Esophagus squamous epithelium (tissue), 5 donors: Measurements from ENCODE around the gene MEIS2. TPM values are rescaled to one million over a fixed set of nuclear protein-coding genes. Genes with fewer than 3 reads are reported as not detected.

Experiments
- DNase-seq: peaks from one replicate; lab custom pipeline; 2025; lab: John Stamatoyannopoulos, UW
- H3K27ac ChIP-seq, 4 donors: fragments of 200-600 bp; sonication (generic); one replicate each; pipeline ENCODE4 v1.5.1; 2016 to 2019; ENCODE audit warnings: mild to moderate bottlenecking in 1 of 4
- H3K27me3 ChIP-seq, 4 donors: fragments of 200-600 bp; sonication (generic); 1 replicate in 3 of 4; 2 replicates in 1 of 4; pipeline versions ENCODE4 v1.5.1 to v1.6.0; 2017 to 2021; ENCODE audit warnings: antibody characterized with exemption in 1 of 4
- H3K36me3 ChIP-seq, 3 donors: fragments of 200-600 bp; sonication (generic); one replicate each; pipeline ENCODE4 v1.5.1; 2016 to 2019
- H3K4me1 ChIP-seq, 3 donors: fragments of 200-600 bp; sonication (generic); one replicate each; pipeline ENCODE4 v1.5.1; 2017 to 2019
- H3K4me3 ChIP-seq, 4 donors: fragments of 200-600 bp; sonication (generic); 1 replicate in 3 of 4; 2 replicates in 1 of 4; pipeline ENCODE4 v1.5.1; 2016 to 2019; ENCODE audit warnings: mild to moderate bottlenecking in 2 of 4, moderate library complexity in 1 of 4
- H3K9me3 ChIP-seq, 3 donors: fragments of 200-600 bp; sonication (generic); one replicate each; pipeline ENCODE4 v1.5.1; 2016 to 2019
- CTCF ChIP-seq, 6 experiments: fragments of 450-650 bp in 4 of 6; fragments of 200-600 bp in 2 of 6; sonication (generic) in 2 of 6; IDR thresholded peaks; one replicate each; pipeline ENCODE4 v1.5.1; 2016 to 2019; ENCODE audit warnings: antibody characterized with exemption in 6 of 6, mild to moderate bottlenecking in 4 of 6, moderate library complexity in 4 of 6
- POLR2A ChIP-seq, 4 donors: fragments of 450-650 bp; IDR thresholded peaks; one replicate each; pipeline ENCODE4 v1.6.1; 2017; ENCODE audit warnings: antibody characterized with exemption in 4 of 4, mild to moderate bottlenecking in 4 of 4, moderate library complexity in 3 of 4
- WGBS, 2 donors: methylation state at CpG; one replicate each; pipeline ENCODE4 v1.1.5; 2018; 5-methylcytosine and 5-hydroxymethylcytosine counted together
- intact Hi-C: fragments of 100-400 bp; cut with DNase I; formaldehyde crosslinking; loops from one replicate; pipeline ENCODE4 v1.15.0; 2022
- total RNA-seq, 4 donors: library from RNA; depleted of rRNA; stranded (reverse); fragments of >200 nt; gene quantifications; one replicate each; pipeline ENCODE4 v1.1.0, GENCODE V29; 2016
- donor health status: DM: yes; HTN: yes; CAD: no.

MEIS2 gene
- total RNA-seq, 4 donors from 2014 or later = 6.6 to 26.3 (median 9.9) TPM

GRCh38 chr15:37014566-37014965, 85.8 kb downstream of the MEIS2 start:
- peaks cover 0 to 40% (median 7%) of the 10 kb centered on the region in 3 donors for H3K4me1 ChIP-seq
- no peaks in the 10 kb centered on the region for H3K9me3 ChIP-seq
- intact Hi-C loops = no loop called here
- H3K27ac ChIP-seq = peak overlapping the region in 2 of 4 donors; percentile 70 to 74
- no peak overlapping the region for H3K4me3 ChIP-seq
- TF ChIP-seq CTCF (IDR thresholded peaks at IDR 0.05) = no peak
- no peak for TF ChIP-seq POLR2A (IDR thresholded peaks at IDR 0.05)
- no peak for DNase-seq
- no peaks in the 10 kb centered on the region for H3K27me3 ChIP-seq
- H3K36me3 ChIP-seq = no peaks in the 10 kb centered on the region
- WGBS, 2 donors = 53 to 54% methylated on average over 3 of the region's 3 CpGs

- intact Hi-C loops = no loop called here
- no peak for DNase-seq
- TF ChIP-seq POLR2A (IDR thresholded peaks at IDR 0.05) (no peak), CTCF (IDR thresholded peaks at IDR 0.05) (no peak)
- peaks cover 0 to 36% (median 7%) of the 10 kb centered on the region in 3 donors for H3K4me1 ChIP-seq
- H3K27ac ChIP-seq = peak overlapping the region in 2 of 4 donors; percentile 70 to 74
- WGBS, 2 donors = 47 to 100% methylated on average over 1 to 2 of the region's 2 CpGs
- no peaks in the 10 kb centered on the region for H3K27me3 ChIP-seq
- no peak overlapping the region for H3K4me3 ChIP-seq
- no peaks in the 10 kb centered on the region for H3K9me3 ChIP-seq
- no peaks in the 10 kb centered on the region for H3K36me3 ChIP-seq
Observed at GRCh38 chr15:37014137-37014536, 86.2 kb downstream of the MEIS2 start.

GRCh38 chr15:37010595-37010994, 89.8 kb downstream of the MEIS2 start:
- Histone ChIP-seq H3K27me3 (no peaks in the 10 kb centered on the region), H3K4me3 (no peak overlapping the region), H3K36me3 (peaks cover 0 to 2% (median 0%) of the 10 kb centered on the region in 3 donors), H3K27ac (no peak overlapping the region), H3K9me3 (no peaks in the 10 kb centered on the region), H3K4me1 (peaks cover 0 to 17% (median 7%) of the 10 kb centered on the region in 3 donors)
- 92 to 96% methylated on average over 7 of the region's 7 CpGs for WGBS, 2 donors
- intact Hi-C loops = no loop called here
- TF ChIP-seq POLR2A (IDR thresholded peaks at IDR 0.05) (no peak), CTCF (IDR thresholded peaks at IDR 0.05) (no peak)
- DNase-seq = no peak

- no peak for TF ChIP-seq CTCF (IDR thresholded peaks at IDR 0.05)
- TF ChIP-seq POLR2A (IDR thresholded peaks at IDR 0.05) = no peak
- Histone ChIP-seq H3K27ac (no peak overlapping the region), H3K4me3 (no peak overlapping the region), H3K27me3 (no peaks in the 10 kb centered on the region), H3K4me1 (peaks cover 0 to 4% (median 0%) of the 10 kb centered on the region in 3 donors), H3K36me3 (peaks cover 0 to 14% (median 0%) of the 10 kb centered on the region in 3 donors), H3K9me3 (no peaks in the 10 kb centered on the region)
- intact Hi-C loops = no loop called here
- WGBS, 2 donors = 81 to 94% methylated on average over 1 of the region's 1 CpG
- no peak for DNase-seq
Observed at GRCh38 chr15:37009288-37009687, 91.1 kb downstream of the MEIS2 start.

GRCh38 chr15:37008205-37008604, 92.1 kb downstream of the MEIS2 start:
- Histone ChIP-seq H3K27ac (no peak overlapping the region), H3K36me3 (peaks cover 0 to 18% (median 0%) of the 10 kb centered on the region in 3 donors), H3K9me3 (no peaks in the 10 kb centered on the region), H3K4me1 (no peaks in the 10 kb centered on the region), H3K4me3 (no peak overlapping the region), H3K27me3 (no peaks in the 10 kb centered on the region)
- intact Hi-C loops = no loop called here
- no peak for TF ChIP-seq CTCF (IDR thresholded peaks at IDR 0.05)
- no peak for TF ChIP-seq POLR2A (IDR thresholded peaks at IDR 0.05)
- DNase-seq = no peak
- 86 to 88% methylated on average over 3 of the region's 3 CpGs for WGBS, 2 donors
